Testis (tissue), 3 donors: ENCODE data around the gene C19orf73. TPM values are rescaled to one million over a fixed set of nuclear protein-coding genes. Genes with fewer than 3 reads are reported as not detected.

ENCODE experiments used
- DNase-seq: peaks from one replicate; pipeline ENCODE4 v3.0.0-alpha.2; 2019
- H3K27ac ChIP-seq, 2 donors: fragments of 200-600 bp; sonication (generic); one replicate each; pipeline ENCODE4 v1.5.1; 2019
- H3K27me3 ChIP-seq: fragments of 200-600 bp; sonication (generic); one replicate; pipeline ENCODE4 v1.5.1; 2019
- H3K36me3 ChIP-seq: fragments of 200-600 bp; sonication (generic); one replicate; pipeline ENCODE4 v1.5.1; 2017; ENCODE audit warnings: low read depth; ENCODE audit errors: missing control alignments
- H3K4me1 ChIP-seq: fragments of 200-600 bp; sonication (generic); one replicate; pipeline ENCODE4 v1.5.1; 2019
- H3K4me3 ChIP-seq, 2 donors: fragments of 200-600 bp; sonication (generic); one replicate each; pipeline ENCODE4 v1.5.1; 2017 to 2019
- H3K9me3 ChIP-seq: fragments of 200-600 bp; sonication (generic); one replicate; pipeline ENCODE4 v1.5.1; 2017
- POLR2A ChIP-seq: fragments of 450-650 bp; IDR thresholded peaks from one replicate; pipeline ENCODE4 v1.6.1; 2017; ENCODE audit warnings: antibody characterized with exemption, mild to moderate bottlenecking, moderate library complexity
- WGBS, 2 donors: methylation state at CpG; one replicate each; pipeline ENCODE4 v1.1.5; 2018; 5-methylcytosine and 5-hydroxymethylcytosine counted together
- intact Hi-C: fragments of 100-400 bp; cut with DNase I; formaldehyde crosslinking; loops from one replicate; pipeline ENCODE4 v1.15.1; 2023; ENCODE audit warnings: low total_unique reads
- polyA plus RNA-seq: library from polyadenylated mRNA; stranded (reverse); fragments of 350-450 nt; fragmentation: Illumina TruSeq; extraction: RNeasy Lipid Tissue Mini Kit (QIAGEN cat#74804); gene quantifications from one replicate; pipeline ENCODE4 v1.2.3, GENCODE V29; 2014; ENCODE audit warnings: low read depth, low replicate concordance; ENCODE audit not compliant: insufficient read depth
- total RNA-seq, 2 donors: library from RNA; depleted of rRNA; stranded (reverse); fragments of >200 nt; gene quantifications; one replicate each; pipeline ENCODE4 v1.2.3, GENCODE V29; 2016
- TF ChIP-seq, protein P1 (sequence below), 3 experiments: fragments of 450-650 bp in 2 of 3; fragments of 200-600 bp in 1 of 3; sonication (generic) in 1 of 3; IDR thresholded peaks; one replicate each; pipeline ENCODE4 v1.5.1; 2016 to 2019; ENCODE audit warnings: antibody characterized with exemption in 3 of 3, mild to moderate bottlenecking in 2 of 3, moderate library complexity in 1 of 3

C19orf73 gene
- total and polyA plus RNA-seq, 3 donors from 2014 or later, result 1.5 to 8.5 (median 4.0) TPM

DNA sequence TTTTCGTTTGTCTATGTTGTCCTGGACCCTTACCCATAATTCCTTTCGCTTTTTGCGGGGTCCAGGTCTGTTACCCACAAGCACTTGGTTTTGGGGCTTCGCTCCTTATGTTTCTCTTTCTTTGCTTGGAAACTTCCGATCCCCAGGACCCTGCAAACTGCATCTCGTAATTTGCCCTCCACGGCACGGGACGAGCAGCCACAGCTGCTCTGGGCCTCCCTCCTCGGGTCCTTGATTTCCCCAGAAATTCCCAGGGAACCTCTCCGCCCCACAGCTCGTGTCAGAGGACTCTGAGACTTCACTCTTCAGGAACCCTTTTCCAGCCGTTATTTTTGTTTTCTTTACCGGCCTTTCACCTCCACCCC lies 33.1 kb downstream of the C19orf73 start:
- DNase-seq, result no peak
- Histone ChIP-seq H3K4me1 (peaks cover 31% of the 10 kb centered on the region), H3K9me3 (no peaks in the 10 kb centered on the region), H3K4me3 (peak overlapping the region; percentile 72 to 99), H3K36me3 (no peaks in the 10 kb centered on the region), H3K27ac (peak overlapping the region; percentile 71 to 87), H3K27me3 (no peaks in the 10 kb centered on the region)
- 0% methylated on average over 14 of the region's 14 CpGs for WGBS, 2 donors
- no peak for TF ChIP-seq POLR2A
- TF ChIP-seq, protein P1, sequence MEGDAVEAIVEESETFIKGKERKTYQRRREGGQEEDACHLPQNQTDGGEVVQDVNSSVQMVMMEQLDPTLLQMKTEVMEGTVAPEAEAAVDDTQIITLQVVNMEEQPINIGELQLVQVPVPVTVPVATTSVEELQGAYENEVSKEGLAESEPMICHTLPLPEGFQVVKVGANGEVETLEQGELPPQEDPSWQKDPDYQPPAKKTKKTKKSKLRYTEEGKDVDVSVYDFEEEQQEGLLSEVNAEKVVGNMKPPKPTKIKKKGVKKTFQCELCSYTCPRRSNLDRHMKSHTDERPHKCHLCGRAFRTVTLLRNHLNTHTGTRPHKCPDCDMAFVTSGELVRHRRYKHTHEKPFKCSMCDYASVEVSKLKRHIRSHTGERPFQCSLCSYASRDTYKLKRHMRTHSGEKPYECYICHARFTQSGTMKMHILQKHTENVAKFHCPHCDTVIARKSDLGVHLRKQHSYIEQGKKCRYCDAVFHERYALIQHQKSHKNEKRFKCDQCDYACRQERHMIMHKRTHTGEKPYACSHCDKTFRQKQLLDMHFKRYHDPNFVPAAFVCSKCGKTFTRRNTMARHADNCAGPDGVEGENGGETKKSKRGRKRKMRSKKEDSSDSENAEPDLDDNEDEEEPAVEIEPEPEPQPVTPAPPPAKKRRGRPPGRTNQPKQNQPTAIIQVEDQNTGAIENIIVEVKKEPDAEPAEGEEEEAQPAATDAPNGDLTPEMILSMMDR (IDR thresholded peaks at IDR 0.05), result no peak
- intact Hi-C loops, result no loop called here

DNA sequence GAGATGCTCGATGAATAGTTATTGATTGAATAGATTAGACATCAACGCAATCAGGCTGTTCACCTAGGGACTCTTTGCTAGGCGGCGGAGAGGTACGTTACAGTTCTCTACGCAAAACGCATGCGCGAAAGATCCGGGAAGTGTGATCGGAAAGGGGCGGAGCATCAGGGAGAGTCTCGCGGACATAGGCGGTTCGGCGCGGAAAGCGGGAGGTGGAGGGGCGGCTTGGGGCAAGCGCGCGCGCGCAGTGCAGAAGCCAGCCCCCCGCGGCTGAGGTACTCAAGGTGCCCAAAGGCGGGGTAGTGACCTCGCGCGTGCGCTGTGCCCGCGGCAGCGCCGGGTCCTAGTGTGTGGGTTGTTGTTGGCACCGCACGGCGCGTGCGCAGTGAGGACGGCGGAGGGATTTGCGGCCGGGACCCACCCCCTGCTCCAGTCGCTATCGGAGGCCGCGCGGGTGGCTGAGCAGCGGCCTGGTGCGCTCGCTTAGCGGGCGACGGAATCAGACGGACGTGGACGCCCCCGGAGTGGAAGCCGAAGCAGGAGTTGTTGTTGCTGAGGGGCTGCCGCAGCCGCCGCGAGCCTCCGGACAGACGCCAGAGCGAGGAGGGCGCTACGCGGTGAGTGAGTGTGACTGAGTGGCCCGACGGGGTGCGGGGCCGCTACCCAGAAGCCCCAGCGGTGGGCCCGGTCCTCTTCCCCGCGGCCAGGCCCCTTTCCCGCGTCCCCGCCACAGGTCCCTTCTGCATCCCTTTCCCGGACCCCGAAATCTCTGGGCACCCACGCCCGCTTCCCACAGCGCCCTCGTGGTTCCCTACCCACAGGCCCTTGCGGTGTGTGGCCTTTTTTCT lies 33.7 kb downstream of the C19orf73 start, which contains the start of gene SNRNP70:
Gene SNRNP70, plus strand, starts transcription at position 432 of the 848 bp plus-strand sequence. CDS start 964 bp downstream, outside the sequence.
- H3K4me3 ChIP-seq, result peak within 1 kb of the TSS; percentile 72 to 99
- H3K4me1 ChIP-seq, result peaks cover 36% of the 10 kb centered on the region
- H3K27me3 ChIP-seq, result no peaks in the 10 kb centered on the region
- no peaks in the 10 kb centered on the region for H3K36me3 ChIP-seq
- WGBS, 2 donors, result 0 to 1% methylated on average over 52 to 85 of the region's 89 CpGs
- peak; percentile 64 for TF ChIP-seq POLR2A
- TF ChIP-seq, protein P1 (IDR thresholded peaks at IDR 0.05), result peak in 1 of 3 experiments; percentile 1
- H3K9me3 ChIP-seq, result no peaks in the 10 kb centered on the region
- peak within 1 kb of the TSS; percentile 71 to 87 for H3K27ac ChIP-seq
- DNase-seq, result peak; percentile 98
- intact Hi-C loops, result no loop called here

DNA sequence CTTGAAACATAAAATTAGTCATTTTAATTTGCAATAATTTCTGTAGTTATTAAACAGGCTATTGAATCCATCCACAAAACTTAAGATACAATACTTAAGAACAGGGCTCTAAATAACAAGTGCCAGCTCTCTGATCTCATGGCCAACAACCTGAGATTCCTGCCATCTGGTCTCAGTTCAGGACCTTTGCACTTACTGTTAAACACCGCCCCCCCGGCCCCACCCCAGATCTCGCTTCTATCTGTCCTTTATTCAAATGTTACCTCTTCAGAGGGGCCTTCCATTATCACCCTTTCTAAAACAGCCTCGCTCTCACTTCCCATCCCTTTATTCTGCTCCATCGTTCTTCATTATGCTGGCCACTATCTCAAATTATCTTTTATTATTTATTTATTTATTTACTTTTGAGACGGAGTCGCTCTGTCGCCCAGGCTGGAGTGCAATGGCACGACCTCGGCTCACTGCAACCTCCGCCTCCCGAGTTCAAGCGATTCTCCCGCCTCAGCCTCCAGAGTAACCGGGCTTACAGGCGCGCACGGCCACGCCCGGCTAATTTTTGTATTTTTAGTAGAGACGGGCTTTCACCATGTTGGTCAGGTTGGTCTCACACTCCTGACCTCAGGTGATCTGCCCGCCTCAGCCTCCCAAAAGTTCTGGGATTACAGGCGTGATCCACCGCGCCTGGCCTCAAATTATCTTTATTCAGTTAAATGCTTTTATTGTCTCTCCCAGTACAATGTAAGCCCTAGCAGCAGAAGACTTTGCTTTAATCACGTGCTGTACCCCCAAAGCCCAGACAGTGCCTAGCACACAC lies 34.5 kb downstream of the C19orf73 start:
- H3K36me3 ChIP-seq, result no peaks in the 10 kb centered on the region
- H3K9me3 ChIP-seq, result no peaks in the 10 kb centered on the region
- peaks cover 36% of the 10 kb centered on the region for H3K4me1 ChIP-seq
- H3K27ac ChIP-seq, result peak overlapping the region; percentile 71 to 87
- intact Hi-C loops, result no loop called here
- peak overlapping the region; percentile 72 to 99 for H3K4me3 ChIP-seq
- no peak for DNase-seq
- no peak for TF ChIP-seq POLR2A
- TF ChIP-seq, protein P1 (IDR thresholded peaks at IDR 0.05), result no peak
- 51 to 55% methylated on average over 26 of the region's 26 CpGs for WGBS, 2 donors
- no peaks in the 10 kb centered on the region for H3K27me3 ChIP-seq

DNA sequence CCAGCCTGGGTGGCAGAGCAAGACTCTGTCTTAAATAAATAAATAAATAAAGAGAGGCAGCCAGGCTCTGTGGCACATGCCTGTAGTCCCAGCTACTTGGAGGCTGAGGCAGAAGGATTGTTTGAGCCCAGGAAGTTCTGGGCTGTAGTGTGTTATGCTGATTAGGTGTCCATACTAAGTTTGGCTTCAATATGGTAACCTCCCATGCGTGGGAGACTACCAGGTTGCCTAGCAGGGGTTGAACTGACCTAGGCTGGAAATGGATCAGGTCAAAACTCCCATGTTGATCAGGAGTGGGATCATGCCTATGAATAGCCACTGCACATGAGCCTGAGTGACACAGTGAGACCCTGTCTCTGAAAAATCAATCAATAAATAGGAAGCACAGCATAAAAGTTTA lies 37.7 kb downstream of the C19orf73 start:
- H3K4me1 ChIP-seq, result peaks cover 25% of the 10 kb centered on the region
- no peaks in the 10 kb centered on the region for H3K27me3 ChIP-seq
- DNase-seq, result no peak
- no peaks in the 10 kb centered on the region for H3K36me3 ChIP-seq
- H3K27ac ChIP-seq, result peak overlapping the region; percentile 44 to 69
- 67 to 80% methylated on average over 1 of the region's 1 CpG for WGBS, 2 donors
- no peak overlapping the region for H3K4me3 ChIP-seq
- no peaks in the 10 kb centered on the region for H3K9me3 ChIP-seq
- intact Hi-C loops, result no loop called here
- no peak for TF ChIP-seq POLR2A
- TF ChIP-seq, protein P1 (IDR thresholded peaks at IDR 0.05), result no peak
